Uterus (tissue), 4 donors: ENCODE data around the gene GREB1L. TPM values are rescaled to one million over a fixed set of nuclear protein-coding genes. Genes with fewer than 3 reads are reported as not detected.

ENCODE experiments used
- DNase-seq, 2 donors: peaks; one replicate each; pipeline ENCODE4 v3.0.0-alpha.2; 2019 to 2020
- H3K27ac ChIP-seq, 2 donors: fragments of 200-600 bp; sonication (generic); 1 replicate in 1 of 2; 2 replicates in 1 of 2; pipeline ENCODE4 v1.5.1; 2016 to 2018
- H3K27me3 ChIP-seq, 2 donors: fragments of 200-600 bp; sonication (generic); one replicate each; pipeline ENCODE4 v1.5.1; 2018 to 2019; ENCODE audit warnings: control low read depth in 1 of 2
- H3K36me3 ChIP-seq, 2 donors: fragments of 200-600 bp; sonication (generic); one replicate each; pipeline ENCODE4 v1.5.1; 2019; ENCODE audit warnings: control low read depth in 1 of 2
- H3K4me1 ChIP-seq, 2 donors: fragments of 200-600 bp; sonication (generic); one replicate each; pipeline ENCODE4 v1.5.1; 2018 to 2019; ENCODE audit warnings: control low read depth in 1 of 2
- H3K4me3 ChIP-seq, 2 donors: fragments of 200-600 bp; sonication (generic); 1 replicate in 1 of 2; 2 replicates in 1 of 2; pipeline ENCODE4 v1.5.1; 2018 to 2019; ENCODE audit warnings: mild to moderate bottlenecking in 1 of 2
- H3K9me3 ChIP-seq, 2 donors: fragments of 200-600 bp; sonication (generic); one replicate each; pipeline ENCODE4 v1.5.1; 2019; ENCODE audit warnings: control low read depth in 1 of 2
- POLR2A ChIP-seq, 2 donors: fragments of 450-650 bp; IDR thresholded peaks; one replicate each; pipeline ENCODE4 v1.6.1; 2016; ENCODE audit warnings: antibody characterized with exemption in 2 of 2, mild to moderate bottlenecking in 1 of 2, moderate library complexity in 1 of 2
- intact Hi-C: fragments of 100-400 bp; cut with DNase I; formaldehyde crosslinking; loops from one replicate; pipeline ENCODE4 v1.15.1; 2023; ENCODE audit warnings: low total_unique reads
- total RNA-seq, 4 donors: library from RNA; depleted of rRNA in 3 of 4; stranded (reverse); fragments of >200 nt in 3 of 4; gene quantifications; one replicate each; pipeline versions ENCODE4 v1.1.0 to v1.2.4, GENCODE V29; 2014 to 2023
- TF ChIP-seq, protein P1 (sequence below), 4 experiments: fragments of 200-600 bp in 2 of 4; fragments of 450-650 bp in 2 of 4; sonication (generic) in 2 of 4; IDR thresholded peaks; one replicate each; pipeline ENCODE4 v1.5.1; 2016 to 2019; ENCODE audit warnings: antibody characterized with exemption in 4 of 4, mild to moderate bottlenecking in 2 of 4, moderate library complexity in 1 of 4
- donor health status: DM: yes; HTN: yes; CAD: no.

GREB1L gene
- total RNA-seq, 4 donors from 2014 or later, result 4.1 to 15.3 (median 9.2) TPM

GRCh38 chr18:21449367-21450290 is 207.6 kb downstream of the GREB1L start:
- Histone ChIP-seq H3K27ac (no peak overlapping the region), H3K9me3 (no peaks in the 10 kb centered on the region), H3K4me3 (no peak overlapping the region), H3K27me3 (no peaks in the 10 kb centered on the region), H3K36me3 (no peaks in the 10 kb centered on the region), H3K4me1 (peaks cover 0 to 3% of the 10 kb centered on the region in 2 donors)
- intact Hi-C loops, result no loop called here
- TF ChIP-seq, protein P1, sequence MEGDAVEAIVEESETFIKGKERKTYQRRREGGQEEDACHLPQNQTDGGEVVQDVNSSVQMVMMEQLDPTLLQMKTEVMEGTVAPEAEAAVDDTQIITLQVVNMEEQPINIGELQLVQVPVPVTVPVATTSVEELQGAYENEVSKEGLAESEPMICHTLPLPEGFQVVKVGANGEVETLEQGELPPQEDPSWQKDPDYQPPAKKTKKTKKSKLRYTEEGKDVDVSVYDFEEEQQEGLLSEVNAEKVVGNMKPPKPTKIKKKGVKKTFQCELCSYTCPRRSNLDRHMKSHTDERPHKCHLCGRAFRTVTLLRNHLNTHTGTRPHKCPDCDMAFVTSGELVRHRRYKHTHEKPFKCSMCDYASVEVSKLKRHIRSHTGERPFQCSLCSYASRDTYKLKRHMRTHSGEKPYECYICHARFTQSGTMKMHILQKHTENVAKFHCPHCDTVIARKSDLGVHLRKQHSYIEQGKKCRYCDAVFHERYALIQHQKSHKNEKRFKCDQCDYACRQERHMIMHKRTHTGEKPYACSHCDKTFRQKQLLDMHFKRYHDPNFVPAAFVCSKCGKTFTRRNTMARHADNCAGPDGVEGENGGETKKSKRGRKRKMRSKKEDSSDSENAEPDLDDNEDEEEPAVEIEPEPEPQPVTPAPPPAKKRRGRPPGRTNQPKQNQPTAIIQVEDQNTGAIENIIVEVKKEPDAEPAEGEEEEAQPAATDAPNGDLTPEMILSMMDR (IDR thresholded peaks at IDR 0.05), result no peak
- no peak for DNase-seq

DNA sequence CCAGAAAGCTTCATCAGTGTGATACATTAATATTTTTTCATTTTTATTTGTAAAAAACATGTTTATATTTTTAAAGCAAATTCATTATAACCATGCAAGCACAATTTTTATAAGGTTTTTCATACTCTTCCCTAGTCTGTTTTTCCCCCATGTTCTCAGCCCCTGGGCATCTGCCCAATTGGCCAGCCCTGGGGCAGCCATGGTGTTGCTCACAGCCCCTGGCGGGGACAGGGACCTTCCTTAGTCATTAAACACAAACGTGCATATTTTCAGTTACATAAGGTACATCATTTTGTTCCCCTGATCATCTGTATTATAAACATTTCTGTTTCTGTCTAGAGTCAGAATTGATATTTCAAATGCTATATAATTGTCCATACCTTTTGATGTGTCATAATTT is 208.5 kb downstream of the GREB1L start:
- no peak for TF ChIP-seq POLR2A (IDR thresholded peaks at IDR 0.05)
- TF ChIP-seq, protein P1 (IDR thresholded peaks at IDR 0.05), result no peak
- DNase-seq, result no peak
- no peaks in the 10 kb centered on the region for H3K9me3 ChIP-seq
- no peaks in the 10 kb centered on the region for H3K27me3 ChIP-seq
- no peak overlapping the region for H3K27ac ChIP-seq
- intact Hi-C loops, result no loop called here
- H3K4me1 ChIP-seq, result peaks cover 0 to 3% of the 10 kb centered on the region in 2 donors
- no peak overlapping the region for H3K4me3 ChIP-seq
- H3K36me3 ChIP-seq, result no peaks in the 10 kb centered on the region

- H3K4me3 ChIP-seq, result no peak overlapping the region
- no peaks in the 10 kb centered on the region for H3K9me3 ChIP-seq
- intact Hi-C loops, result no loop called here
- H3K36me3 ChIP-seq, result no peaks in the 10 kb centered on the region
- DNase-seq, result no peak
- TF ChIP-seq POLR2A (IDR thresholded peaks at IDR 0.05), result no peak
- TF ChIP-seq, protein P1 (IDR thresholded peaks at IDR 0.05), result no peak
- peaks cover 0 to 3% of the 10 kb centered on the region in 2 donors for H3K4me1 ChIP-seq
- H3K27ac ChIP-seq, result no peak overlapping the region
- H3K27me3 ChIP-seq, result no peaks in the 10 kb centered on the region
These were observed 208.9 kb downstream of the GREB1L start for GRCh38 chr18:21450913-21451312.

- Histone ChIP-seq H3K4me3 (no peak overlapping the region), H3K9me3 (no peaks in the 10 kb centered on the region), H3K27me3 (no peaks in the 10 kb centered on the region), H3K36me3 (no peaks in the 10 kb centered on the region), H3K27ac (no peak overlapping the region), H3K4me1 (peaks cover 0 to 3% of the 10 kb centered on the region in 2 donors)
- TF ChIP-seq, protein P1 (IDR thresholded peaks at IDR 0.05), result no peak
- no peak for TF ChIP-seq POLR2A (IDR thresholded peaks at IDR 0.05)
- intact Hi-C loops, result no loop called here
- no peak for DNase-seq
These were observed 209.8 kb downstream of the GREB1L start for GRCh38 chr18:21451851-21452250.

DNA sequence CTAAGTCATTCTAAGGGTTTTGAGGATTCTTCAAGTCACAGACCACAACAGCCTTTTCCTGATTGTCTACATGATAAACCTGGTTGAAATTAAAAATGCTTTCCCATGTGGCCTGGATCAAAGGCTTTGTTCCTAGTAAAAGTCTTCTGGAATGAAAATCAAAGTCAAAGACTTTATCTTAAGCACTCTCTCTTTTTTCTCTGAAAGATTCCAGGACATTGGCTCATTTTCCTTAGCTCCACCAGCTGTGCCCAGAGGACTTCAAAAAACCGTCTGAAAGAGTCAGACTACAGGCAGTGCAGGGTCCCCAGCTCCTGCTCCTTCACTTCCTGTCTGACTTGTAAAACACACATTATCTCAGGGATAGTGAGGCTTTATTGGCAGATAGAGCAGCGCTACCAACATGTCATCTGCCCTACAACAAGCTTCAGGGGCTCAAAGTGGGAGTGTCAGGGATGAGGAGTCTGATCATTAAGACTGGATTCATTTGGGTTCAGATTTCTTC is 210.3 kb downstream of the GREB1L start:
- intact Hi-C loops, result no loop called here
- no peak for DNase-seq
- H3K4me1 ChIP-seq, result peaks cover 0 to 3% of the 10 kb centered on the region in 2 donors
- H3K27ac ChIP-seq, result no peak overlapping the region
- H3K4me3 ChIP-seq, result no peak overlapping the region
- no peaks in the 10 kb centered on the region for H3K36me3 ChIP-seq
- H3K9me3 ChIP-seq, result no peaks in the 10 kb centered on the region
- TF ChIP-seq, protein P1 (IDR thresholded peaks at IDR 0.05), result no peak
- TF ChIP-seq POLR2A (IDR thresholded peaks at IDR 0.05), result no peak
- no peaks in the 10 kb centered on the region for H3K27me3 ChIP-seq
